SK-N-MC (cell line): ENCODE results near the gene ARID5B.

Experiments
- EZH2 ChIP-seq: fragments of 200-600 bp; sonication (generic); IDR thresholded peaks from one replicate; pipeline ENCODE4 v1.6.1; 2017; ENCODE audit warnings: antibody characterized with exemption
- FOXP2 ChIP-seq: optimal IDR thresholded peaks from 2 replicates; pipeline ENCODE3; 2011; ENCODE audit warnings: mild to moderate bottlenecking, moderate library complexity; ENCODE audit not compliant: insufficient read depth; ENCODE audit errors: extremely low read length, control extremely low read depth
- POLR2AphosphoS5 ChIP-seq: IDR thresholded peaks from 2 replicates; pipeline ENCODE4 v1.6.1; 2012; ENCODE audit warnings: mild to moderate bottlenecking, low read depth, low read length, borderline replicate concordance

GRCh38 chr10:61964949-61965702 is 63.6 kb downstream of the ARID5B start:
- TF ChIP-seq EZH2 (no peak), POLR2AphosphoS5 (no peak), FOXP2 (no peak)
